ENCODE data around the gene CLSTN2.

Gene CLSTN2

DNA sequence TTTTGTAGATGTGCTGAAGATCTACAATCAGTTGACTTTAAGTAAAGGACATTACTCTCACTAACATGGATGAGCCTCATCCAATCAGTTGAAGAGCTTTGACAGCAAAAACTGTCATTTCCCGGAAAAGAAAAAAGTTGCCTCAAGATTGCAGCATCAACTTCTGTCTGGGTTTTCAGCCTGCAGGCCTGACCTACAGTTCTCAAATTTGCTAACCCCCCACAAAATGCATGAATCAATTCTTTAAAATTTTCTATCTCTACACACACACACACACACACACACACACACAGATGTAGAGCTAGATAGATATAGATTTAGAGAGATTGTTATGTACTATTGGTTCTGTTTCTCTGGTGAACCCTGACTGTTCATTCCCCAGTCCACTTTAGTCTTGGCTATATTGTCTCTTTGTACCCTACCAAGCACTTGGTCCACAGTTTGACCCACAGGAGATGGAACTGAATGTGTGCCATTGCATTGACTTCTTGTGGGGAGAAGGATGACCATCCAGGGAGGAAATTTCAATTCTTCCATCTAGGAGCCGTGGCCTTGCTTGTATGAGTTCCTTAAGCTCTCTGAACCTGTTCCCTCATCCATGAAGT lies 228.3 kb downstream of the CLSTN2 start:
- ChIA-PET POLR2A (no interaction called here), CTCF (interaction anchor here (0.6 kb wide), 2 partner anchors 13 to 131 kb away, joined by 3 read pairs; no protein-coding TSS in a partner anchor)
- no peak for DNase-seq (ENCODE audit: extremely low spot score)
- TF ChIP-seq SP1 (IDR thresholded peaks at IDR 0.05) (no peak), TARDBP (IDR thresholded peaks at IDR 0.05) (no peak), ZNF384 (IDR thresholded peaks at IDR 0.05) (no peak), ARNT (IDR thresholded peaks at IDR 0.05) (no peak), L3MBTL2 (conservative IDR thresholded peaks at IDR 0.05) (no peak), CTBP1 (IDR thresholded peaks at IDR 0.05; ENCODE audit: borderline replicate concordance) (no peak), FOXA1 (IDR thresholded peaks at IDR 0.05) (no peak), SUZ12 (IDR thresholded peaks at IDR 0.05) (no peak), LEF1 (IDR thresholded peaks at IDR 0.05; ENCODE audit: borderline replicate concordance) (no peak), NFRKB (IDR thresholded peaks at IDR 0.05) (no peak), BHLHE40 (IDR thresholded peaks at IDR 0.05; ENCODE audit: borderline replicate concordance) (no peak)
- TF ChIP-seq, protein P1, sequence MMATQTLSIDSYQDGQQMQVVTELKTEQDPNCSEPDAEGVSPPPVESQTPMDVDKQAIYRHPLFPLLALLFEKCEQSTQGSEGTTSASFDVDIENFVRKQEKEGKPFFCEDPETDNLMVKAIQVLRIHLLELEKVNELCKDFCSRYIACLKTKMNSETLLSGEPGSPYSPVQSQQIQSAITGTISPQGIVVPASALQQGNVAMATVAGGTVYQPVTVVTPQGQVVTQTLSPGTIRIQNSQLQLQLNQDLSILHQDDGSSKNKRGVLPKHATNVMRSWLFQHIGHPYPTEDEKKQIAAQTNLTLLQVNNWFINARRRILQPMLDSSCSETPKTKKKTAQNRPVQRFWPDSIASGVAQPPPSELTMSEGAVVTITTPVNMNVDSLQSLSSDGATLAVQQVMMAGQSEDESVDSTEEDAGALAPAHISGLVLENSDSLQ (IDR thresholded peaks at IDR 0.05) = no peak

DNA sequence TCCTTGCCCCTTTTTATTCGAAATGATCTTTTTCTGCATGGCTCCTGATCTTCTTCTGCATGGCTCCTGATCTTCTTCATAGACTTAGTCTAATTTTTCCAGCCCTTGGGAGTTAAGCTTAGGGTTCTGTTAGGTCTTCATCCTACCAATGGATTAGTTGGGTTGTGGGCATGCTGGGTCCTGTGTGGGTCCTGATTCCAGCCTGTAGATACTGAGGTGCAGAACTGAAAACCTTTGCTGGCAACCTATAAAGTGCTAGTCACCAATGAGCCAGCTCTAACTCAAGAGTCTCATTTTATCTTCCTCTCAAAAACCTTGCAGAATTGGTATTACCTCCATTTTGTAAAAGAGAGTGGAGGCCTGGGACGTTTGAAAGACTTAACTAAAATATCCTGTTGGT lies 229.2 kb downstream of the CLSTN2 start:
- POLR2A ChIA-PET = no interaction called here
- CTCF ChIA-PET = interaction anchor here (0.6 kb wide), 1 partner anchor 13 kb away, joined by 3 read pairs; no protein-coding TSS in a partner anchor
- TF ChIP-seq L3MBTL2 (conservative IDR thresholded peaks at IDR 0.05) (no peak), SUZ12 (IDR thresholded peaks at IDR 0.05) (no peak), CTBP1 (IDR thresholded peaks at IDR 0.05; ENCODE audit: borderline replicate concordance) (no peak), FOXA1 (IDR thresholded peaks at IDR 0.05) (no peak), TARDBP (IDR thresholded peaks at IDR 0.05) (no peak), FOXM1 (IDR thresholded peaks at IDR 0.05; ENCODE audit: borderline replicate concordance) (no peak), SP1 (IDR thresholded peaks at IDR 0.05) (no peak), ARNT (IDR thresholded peaks at IDR 0.05) (no peak), LEF1 (IDR thresholded peaks at IDR 0.05; ENCODE audit: borderline replicate concordance) (no peak), BHLHE40 (IDR thresholded peaks at IDR 0.05; ENCODE audit: borderline replicate concordance) (no peak), FOXK2 (IDR thresholded peaks at IDR 0.05) (no peak), ELF4 (IDR thresholded peaks at IDR 0.05) (no peak), NFRKB (IDR thresholded peaks at IDR 0.05) (no peak), ZNF384 (IDR thresholded peaks at IDR 0.05) (no peak), HDGF (IDR thresholded peaks at IDR 0.05; ENCODE audit: borderline replicate concordance) (no peak)
- TF ChIP-seq, protein P1 (IDR thresholded peaks at IDR 0.05) = no peak
- no peak for DNase-seq (ENCODE audit: extremely low spot score)

DNA sequence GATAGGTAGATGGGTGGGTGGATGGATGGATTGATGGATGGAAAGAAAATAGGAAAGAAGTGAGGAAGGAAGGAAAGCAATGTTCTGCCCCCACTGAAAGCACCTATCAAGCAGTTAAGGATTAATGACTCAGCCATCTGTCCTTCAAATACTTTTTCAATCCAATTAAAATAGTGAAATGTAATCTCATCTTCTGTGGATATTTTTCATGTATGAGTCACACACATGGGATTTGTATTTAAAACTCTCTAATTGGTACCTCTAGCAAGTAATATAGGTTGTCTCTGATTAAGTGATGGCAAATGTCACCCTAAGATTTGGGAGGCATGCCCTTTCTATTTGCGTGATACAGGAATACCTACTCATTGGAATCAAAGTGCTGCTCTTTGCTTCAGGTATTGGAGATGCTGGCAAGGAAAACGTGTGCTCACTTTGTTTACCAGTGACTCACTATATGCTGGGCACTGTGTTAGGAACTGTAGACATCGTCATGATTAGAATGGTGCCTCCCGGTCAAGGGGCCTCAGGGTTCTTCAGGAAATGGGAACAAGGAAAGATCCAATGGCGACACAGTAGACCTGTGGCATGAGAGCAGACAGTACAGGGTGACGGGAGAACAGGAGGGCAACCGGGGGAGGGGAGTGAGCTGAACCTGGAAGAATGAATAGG lies 230.1 kb downstream of the CLSTN2 start:
- DNase-seq (ENCODE audit: extremely low spot score) = no peak
- no peak for TF ChIP-seq FOXK2 (IDR thresholded peaks at IDR 0.05)
- no peak for TF ChIP-seq HDGF (IDR thresholded peaks at IDR 0.05; ENCODE audit: borderline replicate concordance)
- no peak for TF ChIP-seq BHLHE40 (IDR thresholded peaks at IDR 0.05; ENCODE audit: borderline replicate concordance)
- TF ChIP-seq, protein P1 (IDR thresholded peaks at IDR 0.05) = no peak
- no peak for TF ChIP-seq NFRKB (IDR thresholded peaks at IDR 0.05)
- no peak for TF ChIP-seq TARDBP (IDR thresholded peaks at IDR 0.05)
- TF ChIP-seq LEF1 (IDR thresholded peaks at IDR 0.05; ENCODE audit: borderline replicate concordance) = no peak
- TF ChIP-seq ARNT (IDR thresholded peaks at IDR 0.05) = no peak
- no peak for TF ChIP-seq ELF4 (IDR thresholded peaks at IDR 0.05)
- TF ChIP-seq SP1 (IDR thresholded peaks at IDR 0.05) = no peak
- TF ChIP-seq FOXA1 (IDR thresholded peaks at IDR 0.05) = no peak
- no peak for TF ChIP-seq ZNF384 (IDR thresholded peaks at IDR 0.05)
- no peak for TF ChIP-seq L3MBTL2 (conservative IDR thresholded peaks at IDR 0.05)
- no peak for TF ChIP-seq SUZ12 (IDR thresholded peaks at IDR 0.05)
- no peak for TF ChIP-seq CTBP1 (IDR thresholded peaks at IDR 0.05; ENCODE audit: borderline replicate concordance)
- TF ChIP-seq FOXM1 (IDR thresholded peaks at IDR 0.05; ENCODE audit: borderline replicate concordance) = no peak

DNA sequence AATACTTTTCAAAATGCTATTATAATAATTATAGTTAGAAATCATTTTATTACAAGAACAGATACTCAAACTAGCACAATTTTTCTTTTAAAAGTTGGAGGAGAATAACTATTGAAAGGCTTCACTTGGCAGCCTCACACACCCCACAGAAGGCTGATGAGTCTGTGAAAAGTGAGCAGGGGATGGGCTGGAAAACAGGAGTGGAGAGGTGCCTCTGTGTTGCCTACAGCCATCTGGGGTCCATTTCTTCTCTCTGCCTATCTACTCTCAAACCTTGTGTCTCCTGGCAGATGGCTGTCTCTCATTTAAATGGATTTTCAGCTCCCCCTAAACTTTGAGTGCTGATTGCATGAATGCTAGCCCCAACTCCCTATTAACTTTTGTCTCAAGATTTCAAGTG lies 230.8 kb downstream of the CLSTN2 start:
- TF ChIP-seq L3MBTL2 (conservative IDR thresholded peaks at IDR 0.05) = no peak
- no peak for TF ChIP-seq LEF1 (IDR thresholded peaks at IDR 0.05; ENCODE audit: borderline replicate concordance)
- TF ChIP-seq ARNT (IDR thresholded peaks at IDR 0.05) = no peak
- no peak for TF ChIP-seq SP1 (IDR thresholded peaks at IDR 0.05)
- no peak for DNase-seq (ENCODE audit: extremely low spot score)
- CTCF ChIA-PET = interaction anchor here (0.6 kb wide), 1 partner anchor 45 kb away, joined by 3 read pairs; no protein-coding TSS in a partner anchor
- POLR2A ChIA-PET = no interaction called here

More for the DNA sequence above, 230.1 kb downstream of the CLSTN2 start:
- CTCF ChIA-PET = no interaction called here
- POLR2A ChIA-PET = no interaction called here

DNA sequence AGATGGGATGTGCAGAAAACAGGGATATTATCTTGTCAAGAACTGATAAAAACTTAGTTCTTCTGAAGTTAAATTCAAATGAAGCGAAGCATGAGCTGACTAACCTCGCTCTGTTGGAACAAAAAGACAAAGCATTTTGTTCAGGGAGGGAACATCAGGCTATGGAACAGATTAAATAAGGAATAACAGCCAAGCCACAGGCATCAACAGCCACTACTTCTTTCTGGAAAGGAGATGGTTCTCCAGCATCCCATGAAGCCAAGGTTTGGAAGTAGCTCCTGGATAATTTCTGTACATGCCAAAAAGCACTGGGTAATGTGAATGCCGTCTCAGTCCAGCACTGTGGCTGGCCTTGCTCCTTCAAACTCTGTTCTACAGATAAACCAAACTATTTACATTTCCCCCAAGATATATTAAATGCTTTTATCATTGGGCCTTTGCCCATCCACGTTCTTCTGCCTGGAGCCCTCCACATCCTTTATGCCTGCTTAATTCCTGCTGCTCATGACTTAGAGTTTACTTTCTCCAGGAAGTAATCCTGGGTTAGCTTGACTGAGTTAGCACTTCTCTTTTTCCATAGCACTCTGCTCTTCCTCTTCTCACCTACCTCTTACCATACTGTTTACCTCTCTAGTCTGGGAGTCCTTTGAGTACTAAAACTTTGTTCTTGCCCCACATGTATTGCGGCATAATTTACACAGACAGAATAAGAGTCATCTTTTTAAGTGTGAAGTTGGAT lies 232.0 kb downstream of the CLSTN2 start:
- TF ChIP-seq ARNT (IDR thresholded peaks at IDR 0.05) = no peak
- TF ChIP-seq LEF1 (IDR thresholded peaks at IDR 0.05; ENCODE audit: borderline replicate concordance) = no peak
- no peak for TF ChIP-seq TARDBP (IDR thresholded peaks at IDR 0.05)
- no peak for TF ChIP-seq ELF4 (IDR thresholded peaks at IDR 0.05)
- no peak for TF ChIP-seq SUZ12 (IDR thresholded peaks at IDR 0.05)
- no peak for TF ChIP-seq BHLHE40 (IDR thresholded peaks at IDR 0.05; ENCODE audit: borderline replicate concordance)
- TF ChIP-seq CTBP1 (IDR thresholded peaks at IDR 0.05; ENCODE audit: borderline replicate concordance) = no peak
- TF ChIP-seq FOXA1 (IDR thresholded peaks at IDR 0.05) = no peak
- TF ChIP-seq, protein P1 (IDR thresholded peaks at IDR 0.05) = no peak
- TF ChIP-seq HDGF (IDR thresholded peaks at IDR 0.05; ENCODE audit: borderline replicate concordance) = no peak
- TF ChIP-seq FOXM1 (IDR thresholded peaks at IDR 0.05; ENCODE audit: borderline replicate concordance) = no peak
- TF ChIP-seq SP1 (IDR thresholded peaks at IDR 0.05) = no peak
- no peak for TF ChIP-seq NFRKB (IDR thresholded peaks at IDR 0.05)
- no peak for TF ChIP-seq FOXK2 (IDR thresholded peaks at IDR 0.05)
- no peak for TF ChIP-seq L3MBTL2 (conservative IDR thresholded peaks at IDR 0.05)
- no peak for TF ChIP-seq ZNF384 (IDR thresholded peaks at IDR 0.05)
- CTCF ChIA-PET = no interaction called here
- DNase-seq (ENCODE audit: extremely low spot score) = no peak
- POLR2A ChIA-PET = no interaction called here

Data from HEK293T (cell line).